Skeletal muscle tissue (tissue), 4 donors: ENCODE data around the gene UBE4A. TPM values are rescaled to one million over a fixed set of nuclear protein-coding genes. Genes with fewer than 3 reads are reported as not detected.
"Not testable (repeated sequence)": the region's sequence is repeated elsewhere in the genome, so short reads cannot be mapped to it uniquely, and the experiment has no call there.

Experiments used
- H3K27ac ChIP-seq: one replicate; pipeline ENCODE4 v1.7.0; 2013; ENCODE audit warnings: mild to moderate bottlenecking, low read depth, low read length, inconsistent platforms
- H3K27me3 ChIP-seq, 3 donors: one replicate each; pipeline ENCODE4 v1.7.0; 2013; ENCODE audit warnings: low read length in 3 of 3; ENCODE audit not compliant: control insufficient read depth in 3 of 3, insufficient read depth in 3 of 3
- H3K36me3 ChIP-seq, 3 donors: one replicate each; pipeline ENCODE4 v1.7.0; 2013; ENCODE audit warnings: low read length in 3 of 3; ENCODE audit not compliant: control insufficient read depth in 3 of 3, insufficient read depth in 3 of 3
- H3K4me1 ChIP-seq, 3 donors: one replicate each; pipeline ENCODE4 v1.7.0; 2013; ENCODE audit warnings: low read length in 3 of 3, mild to moderate bottlenecking in 3 of 3; ENCODE audit not compliant: control insufficient read depth in 3 of 3, insufficient read depth in 3 of 3
- H3K4me3 ChIP-seq, 3 donors: one replicate each; pipeline ENCODE4 v1.7.0; 2013; ENCODE audit warnings: low read length in 3 of 3
- H3K9ac ChIP-seq, 3 donors: one replicate each; pipeline ENCODE4 v1.7.0; 2013; ENCODE audit warnings: low read length in 3 of 3, mild to moderate bottlenecking in 3 of 3, moderate library complexity in 2 of 3, low read depth in 1 of 3
- H3K9me3 ChIP-seq, 3 donors: one replicate each; pipeline ENCODE4 v1.7.0; 2013; ENCODE audit warnings: low read length in 3 of 3; ENCODE audit not compliant: control insufficient read depth in 3 of 3
- total RNA-seq: library from RNA; depleted of rRNA; stranded (reverse); fragments of >200 nt; gene quantifications from one replicate; pipeline ENCODE4 v1.2.3, GENCODE V29; 2014
- donor health status: Osteomylitis.

UBE4A gene
- total RNA-seq, 1 donor from 2014 or later, result 21.4 TPM

GRCh38 chr11:118410055-118410745 lies 50.8 kb downstream of the UBE4A start:
- Histone ChIP-seq H3K27ac (no peak overlapping the region), H3K9me3 (no peaks in the 10 kb centered on the region), H3K27me3 (no peaks in the 10 kb centered on the region), H3K4me3 (no peak overlapping the region), H3K4me1 (peaks cover 0 to 7% (median 0%) of the 10 kb centered on the region in 3 donors), H3K9ac (no peak overlapping the region), H3K36me3 (peaks cover 7 to 53% (median 22%) of the 10 kb centered on the region in 3 donors)

- H3K27ac ChIP-seq, result no peak overlapping the region
- no peak overlapping the region for H3K4me3 ChIP-seq
- peaks cover 6 to 44% (median 20%) of the 10 kb centered on the region in 3 donors for H3K36me3 ChIP-seq
- no peaks in the 10 kb centered on the region for H3K9me3 ChIP-seq
- H3K9ac ChIP-seq, result no peak overlapping the region
- H3K4me1 ChIP-seq, result peaks cover 0 to 4% (median 0%) of the 10 kb centered on the region in 3 donors
- no peaks in the 10 kb centered on the region for H3K27me3 ChIP-seq
These were observed 52.1 kb downstream of the UBE4A start for GRCh38 chr11:118411530-118411929.

GRCh38 chr11:118412921-118413320 lies 53.5 kb downstream of the UBE4A start:
- Histone ChIP-seq H3K9me3 (no peaks in the 10 kb centered on the region), H3K36me3 (peaks cover 3 to 33% (median 17%) of the 10 kb centered on the region in 3 donors), H3K4me3 (no peak overlapping the region), H3K27ac (no peak overlapping the region), H3K9ac (no peak overlapping the region), H3K27me3 (no peaks in the 10 kb centered on the region), H3K4me1 (no peaks in the 10 kb centered on the region)

- H3K4me1 ChIP-seq, result no peaks in the 10 kb centered on the region
- H3K9ac ChIP-seq, result no peak overlapping the region
- no peaks in the 10 kb centered on the region for H3K9me3 ChIP-seq
- no peaks in the 10 kb centered on the region for H3K27me3 ChIP-seq
- peaks cover 3 to 22% (median 9%) of the 10 kb centered on the region in 3 donors for H3K36me3 ChIP-seq
- no peak overlapping the region for H3K27ac ChIP-seq
- no peak overlapping the region for H3K4me3 ChIP-seq
These were observed 55.8 kb downstream of the UBE4A start for GRCh38 chr11:118415062-118415738.

- no peak overlapping the region for H3K4me3 ChIP-seq
- no peaks in the 10 kb centered on the region for H3K27me3 ChIP-seq
- H3K9ac ChIP-seq, result no peak overlapping the region
- peaks cover 3 to 16% (median 8%) of the 10 kb centered on the region in 3 donors for H3K36me3 ChIP-seq
- H3K4me1 ChIP-seq, result no peaks in the 10 kb centered on the region
- H3K9me3 ChIP-seq, result no peaks in the 10 kb centered on the region
- H3K27ac ChIP-seq, result no peak overlapping the region
These were observed 56.3 kb downstream of the UBE4A start for GRCh38 chr11:118415739-118416068.

GRCh38 chr11:118416900-118417299 lies 57.5 kb downstream of the UBE4A start:
- H3K27me3 ChIP-seq, H3K9me3 ChIP-seq, H3K4me1 ChIP-seq, H3K4me3 ChIP-seq, H3K9ac ChIP-seq, H3K27ac ChIP-seq: not testable (repeated sequence)
- H3K36me3 ChIP-seq, result peaks cover 3 to 12% (median 8%) of the 10 kb centered on the region in 3 donors

- no peaks in the 10 kb centered on the region for H3K27me3 ChIP-seq
- H3K4me3 ChIP-seq, result no peak overlapping the region
- no peak overlapping the region for H3K27ac ChIP-seq
- no peaks in the 10 kb centered on the region for H3K4me1 ChIP-seq
- peaks cover 3 to 12% (median 8%) of the 10 kb centered on the region in 3 donors for H3K36me3 ChIP-seq
- H3K9ac ChIP-seq, result no peak overlapping the region
- no peaks in the 10 kb centered on the region for H3K9me3 ChIP-seq
These were observed 58.4 kb downstream of the UBE4A start for GRCh38 chr11:118417801-118418200.

- H3K36me3 ChIP-seq, result peaks cover 3 to 10% (median 6%) of the 10 kb centered on the region in 3 donors
- H3K27ac ChIP-seq, result no peak overlapping the region
- no peaks in the 10 kb centered on the region for H3K9me3 ChIP-seq
These were observed 59.4 kb downstream of the UBE4A start for GRCh38 chr11:118418766-118419165.

GRCh38 chr11:118427707-118428106 lies 68.3 kb downstream of the UBE4A start:
- no peaks in the 10 kb centered on the region for H3K9me3 ChIP-seq

More at GRCh38 chr11:118418766-118419165, 59.4 kb downstream of the UBE4A start:
- no peaks in the 10 kb centered on the region for H3K27me3 ChIP-seq
- H3K9ac ChIP-seq, result no peak overlapping the region
- H3K4me1 ChIP-seq, result no peaks in the 10 kb centered on the region
- no peak overlapping the region for H3K4me3 ChIP-seq

GRCh38 chr11:118430956-118431355 lies 71.6 kb downstream of the UBE4A start:
- Histone ChIP-seq H3K27me3 (no peaks in the 10 kb centered on the region), H3K4me3 (no peak overlapping the region), H3K9me3 (no peaks in the 10 kb centered on the region), H3K9ac (no peak overlapping the region), H3K27ac (no peak overlapping the region), H3K36me3 (no peaks in the 10 kb centered on the region), H3K4me1 (peaks cover 8 to 14% (median 14%) of the 10 kb centered on the region in 3 donors)

More at GRCh38 chr11:118427707-118428106, 68.3 kb downstream of the UBE4A start:
- Histone ChIP-seq H3K27me3 (no peaks in the 10 kb centered on the region), H3K4me3 (no peak overlapping the region), H3K27ac (no peak overlapping the region), H3K4me1 (no peaks in the 10 kb centered on the region), H3K9ac (no peak overlapping the region), H3K36me3 (no peaks in the 10 kb centered on the region)
